NB4 (cell line): ENCODE measurements around the gene AKAP6.

Experiments
- MAX ChIP-seq: IDR thresholded peaks from 2 replicates; pipeline ENCODE4 v1.6.1; 2011; ENCODE audit warnings: low read depth, low read length
- MYC ChIP-seq: IDR thresholded peaks from 2 replicates; pipeline ENCODE4 v1.6.1; 2011; ENCODE audit warnings: low read depth, low read length
- POLR2A ChIP-seq: IDR thresholded peaks from 2 replicates; pipeline ENCODE4 v1.6.1; 2011; ENCODE audit warnings: mild to moderate bottlenecking; ENCODE audit not compliant: insufficient read length; ENCODE audit errors: extremely low read depth
- TF ChIP-seq, protein P1 (sequence below): IDR thresholded peaks from one replicate; pipeline ENCODE4 v1.5.1; 2012; ENCODE audit warnings: low read depth, low read length

DNA sequence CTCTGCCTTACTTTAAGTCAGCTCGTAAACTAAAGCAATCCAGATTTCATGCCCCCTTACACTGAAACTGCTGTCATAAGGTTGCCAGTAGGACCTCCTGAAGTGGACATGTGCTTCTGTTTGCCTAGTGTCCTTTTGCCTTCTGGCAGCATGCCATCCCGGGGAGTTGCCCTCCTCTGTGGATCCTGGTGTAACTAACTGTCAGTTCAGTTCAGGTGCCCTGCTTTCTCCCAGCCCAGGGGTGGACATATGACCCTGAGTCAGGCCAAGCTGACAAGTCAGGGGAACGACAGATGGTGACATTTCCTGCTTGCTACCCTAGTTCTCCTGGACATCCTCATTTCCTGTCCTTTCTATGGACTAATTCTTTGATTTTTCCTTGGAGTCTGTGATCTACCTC is 25.6 kb downstream of the AKAP6 start:
- TF ChIP-seq, protein P1, sequence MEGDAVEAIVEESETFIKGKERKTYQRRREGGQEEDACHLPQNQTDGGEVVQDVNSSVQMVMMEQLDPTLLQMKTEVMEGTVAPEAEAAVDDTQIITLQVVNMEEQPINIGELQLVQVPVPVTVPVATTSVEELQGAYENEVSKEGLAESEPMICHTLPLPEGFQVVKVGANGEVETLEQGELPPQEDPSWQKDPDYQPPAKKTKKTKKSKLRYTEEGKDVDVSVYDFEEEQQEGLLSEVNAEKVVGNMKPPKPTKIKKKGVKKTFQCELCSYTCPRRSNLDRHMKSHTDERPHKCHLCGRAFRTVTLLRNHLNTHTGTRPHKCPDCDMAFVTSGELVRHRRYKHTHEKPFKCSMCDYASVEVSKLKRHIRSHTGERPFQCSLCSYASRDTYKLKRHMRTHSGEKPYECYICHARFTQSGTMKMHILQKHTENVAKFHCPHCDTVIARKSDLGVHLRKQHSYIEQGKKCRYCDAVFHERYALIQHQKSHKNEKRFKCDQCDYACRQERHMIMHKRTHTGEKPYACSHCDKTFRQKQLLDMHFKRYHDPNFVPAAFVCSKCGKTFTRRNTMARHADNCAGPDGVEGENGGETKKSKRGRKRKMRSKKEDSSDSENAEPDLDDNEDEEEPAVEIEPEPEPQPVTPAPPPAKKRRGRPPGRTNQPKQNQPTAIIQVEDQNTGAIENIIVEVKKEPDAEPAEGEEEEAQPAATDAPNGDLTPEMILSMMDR: no peak
- TF ChIP-seq POLR2A: no peak
- no peak for TF ChIP-seq MAX
- TF ChIP-seq MYC: no peak
